Gastrocnemius medialis (tissue), 4 donors: Measurements from ENCODE around the gene AMZ2.
"Not testable (repeated sequence)": the region's sequence is repeated elsewhere in the genome, so short reads cannot be mapped to it uniquely, and the experiment has no call there.

Experiments used
- POLR2A ChIP-seq, 2 donors: fragments of 450-650 bp; IDR thresholded peaks; one replicate each; pipeline ENCODE4 v1.6.1; 2017; ENCODE audit warnings: antibody characterized with exemption in 2 of 2, mild to moderate bottlenecking in 2 of 2, moderate library complexity in 2 of 2
- TF ChIP-seq, protein P1 (sequence below), 5 experiments: fragments of 450-650 bp in 3 of 5; fragments of 200-600 bp in 2 of 5; sonication (generic) in 2 of 5; IDR thresholded peaks in 4 of 5; conservative IDR thresholded peaks in 1 of 5; 1 replicate in 4 of 5; 2 replicates in 1 of 5; pipeline ENCODE4 v1.5.1; 2016 to 2019; ENCODE audit warnings: antibody characterized with exemption in 5 of 5, mild to moderate bottlenecking in 3 of 5, moderate library complexity in 3 of 5

GRCh38 chr17:68262467-68262866, 14.6 kb downstream of the AMZ2 start:
- TF ChIP-seq, protein P1, sequence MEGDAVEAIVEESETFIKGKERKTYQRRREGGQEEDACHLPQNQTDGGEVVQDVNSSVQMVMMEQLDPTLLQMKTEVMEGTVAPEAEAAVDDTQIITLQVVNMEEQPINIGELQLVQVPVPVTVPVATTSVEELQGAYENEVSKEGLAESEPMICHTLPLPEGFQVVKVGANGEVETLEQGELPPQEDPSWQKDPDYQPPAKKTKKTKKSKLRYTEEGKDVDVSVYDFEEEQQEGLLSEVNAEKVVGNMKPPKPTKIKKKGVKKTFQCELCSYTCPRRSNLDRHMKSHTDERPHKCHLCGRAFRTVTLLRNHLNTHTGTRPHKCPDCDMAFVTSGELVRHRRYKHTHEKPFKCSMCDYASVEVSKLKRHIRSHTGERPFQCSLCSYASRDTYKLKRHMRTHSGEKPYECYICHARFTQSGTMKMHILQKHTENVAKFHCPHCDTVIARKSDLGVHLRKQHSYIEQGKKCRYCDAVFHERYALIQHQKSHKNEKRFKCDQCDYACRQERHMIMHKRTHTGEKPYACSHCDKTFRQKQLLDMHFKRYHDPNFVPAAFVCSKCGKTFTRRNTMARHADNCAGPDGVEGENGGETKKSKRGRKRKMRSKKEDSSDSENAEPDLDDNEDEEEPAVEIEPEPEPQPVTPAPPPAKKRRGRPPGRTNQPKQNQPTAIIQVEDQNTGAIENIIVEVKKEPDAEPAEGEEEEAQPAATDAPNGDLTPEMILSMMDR (IDR thresholded peaks at IDR 0.05 in 4 of 5, conservative IDR thresholded peaks at IDR 0.05 in 1 of 5) = not testable (repeated sequence)
- TF ChIP-seq POLR2A (IDR thresholded peaks at IDR 0.05) = not testable (repeated sequence)
